ENCODE data around the gene TMEM43.

The TMEM43 gene

DNA sequence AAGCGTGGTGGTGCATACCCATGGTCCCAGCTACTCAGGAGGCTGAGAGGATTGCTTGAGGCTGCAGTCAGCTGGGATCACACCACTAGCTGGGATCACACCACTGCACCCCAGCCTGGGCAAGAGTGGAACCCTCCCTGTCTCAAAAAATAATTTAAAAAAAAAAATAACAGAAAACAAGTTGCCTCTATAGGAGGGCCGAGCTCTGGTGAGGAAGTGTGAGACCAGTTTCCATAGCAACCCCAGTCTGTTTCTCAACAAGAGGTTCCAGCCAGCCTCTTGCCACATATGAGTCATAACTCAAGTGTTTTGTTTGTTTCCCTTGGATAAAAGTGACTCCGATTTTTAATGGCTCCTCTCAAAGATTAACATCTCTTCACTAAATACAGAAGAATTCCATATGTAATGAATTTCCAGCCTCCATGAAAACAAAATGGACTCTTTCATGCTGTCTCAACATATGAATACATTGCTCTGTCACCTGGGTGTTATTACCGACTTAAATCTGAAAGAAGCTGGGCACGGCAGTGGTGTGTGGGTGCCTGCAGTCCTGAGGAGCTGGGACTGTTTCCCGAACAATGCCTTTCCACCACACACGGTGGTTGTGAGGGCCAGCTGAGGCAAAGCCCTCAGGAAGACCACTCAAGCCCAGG lies 19.7 kb downstream of the TMEM43 start (continued):
- TF ChIP-seq, protein P1, sequence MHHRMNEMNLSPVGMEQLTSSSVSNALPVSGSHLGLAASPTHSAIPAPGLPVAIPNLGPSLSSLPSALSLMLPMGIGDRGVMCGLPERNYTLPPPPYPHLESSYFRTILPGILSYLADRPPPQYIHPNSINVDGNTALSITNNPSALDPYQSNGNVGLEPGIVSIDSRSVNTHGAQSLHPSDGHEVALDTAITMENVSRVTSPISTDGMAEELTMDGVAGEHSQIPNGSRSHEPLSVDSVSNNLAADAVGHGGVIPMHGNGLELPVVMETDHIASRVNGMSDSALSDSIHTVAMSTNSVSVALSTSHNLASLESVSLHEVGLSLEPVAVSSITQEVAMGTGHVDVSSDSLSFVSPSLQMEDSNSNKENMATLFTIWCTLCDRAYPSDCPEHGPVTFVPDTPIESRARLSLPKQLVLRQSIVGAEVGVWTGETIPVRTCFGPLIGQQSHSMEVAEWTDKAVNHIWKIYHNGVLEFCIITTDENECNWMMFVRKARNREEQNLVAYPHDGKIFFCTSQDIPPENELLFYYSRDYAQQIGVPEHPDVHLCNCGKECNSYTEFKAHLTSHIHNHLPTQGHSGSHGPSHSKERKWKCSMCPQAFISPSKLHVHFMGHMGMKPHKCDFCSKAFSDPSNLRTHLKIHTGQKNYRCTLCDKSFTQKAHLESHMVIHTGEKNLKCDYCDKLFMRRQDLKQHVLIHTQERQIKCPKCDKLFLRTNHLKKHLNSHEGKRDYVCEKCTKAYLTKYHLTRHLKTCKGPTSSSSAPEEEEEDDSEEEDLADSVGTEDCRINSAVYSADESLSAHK (tag by site-specific recombination; IDR thresholded peaks at IDR 0.05), result peak; percentile 48; the same call in 1 of the 2 replicates
- TF ChIP-seq PATZ1 (tag by site-specific recombination; IDR thresholded peaks at IDR 0.05) (0 out of 2 replicates have a peak, but pooled peaks have one; percentile 17), KLF7 (tag by site-specific recombination; IDR thresholded peaks at IDR 0.05; ENCODE audit: borderline replicate concordance) (no peak), ZNF138 (tag by site-specific recombination; IDR thresholded peaks at IDR 0.05; ENCODE audit: borderline replicate concordance) (no peak), ZNF501 (tag by site-specific recombination; IDR thresholded peaks at IDR 0.05) (no peak), ZNF560 (tag by site-specific recombination; IDR thresholded peaks at IDR 0.05; ENCODE audit: borderline replicate concordance) (no peak), ZNF571 (tag by site-specific recombination; IDR thresholded peaks at IDR 0.05) (no peak), ZNF366 (tag by site-specific recombination; conservative IDR thresholded peaks at IDR 0.05) (peak; percentile 80), ZNF580 (tag by site-specific recombination; IDR thresholded peaks at IDR 0.05) (no peak), ZNF426 (tag by site-specific recombination; IDR thresholded peaks at IDR 0.05) (no peak), TCF7L2 (IDR thresholded peaks at IDR 0.05; ENCODE audit: borderline replicate concordance, low read depth, low read length) (peak; percentile 58; the same call in 1 of the 2 replicates), ZNF302 (tag by site-specific recombination; IDR thresholded peaks at IDR 0.05; ENCODE audit: low read depth) (no peak), ZNF292 (tag by site-specific recombination; IDR thresholded peaks at IDR 0.05; ENCODE audit: borderline replicate concordance, low read depth) (no peak), ZNF629 (tag by site-specific recombination; IDR thresholded peaks at IDR 0.05) (peak; percentile 79), ZNF660 (tag by site-specific recombination; IDR thresholded peaks at IDR 0.05) (peak; percentile 69; the same call in 1 of the 2 replicates), ZBTB8A (tag by site-specific recombination; IDR thresholded peaks at IDR 0.05) (peak; percentile 26; the same call in 1 of the 2 replicates), BCL11A (tag by site-specific recombination; IDR thresholded peaks at IDR 0.05; ENCODE audit: low read depth) (no peak), FEZF1 (tag by site-specific recombination; IDR thresholded peaks at IDR 0.05) (peak; percentile 49), TRIM28 (IDR thresholded peaks at IDR 0.05; ENCODE audit: borderline replicate concordance, low read length) (no peak; the same call in 1 of the 2 replicates), ZNF10 (tag by site-specific recombination; IDR thresholded peaks at IDR 0.05) (no peak), ZNF776 (tag by site-specific recombination; IDR thresholded peaks at IDR 0.05; ENCODE audit: borderline replicate concordance) (no peak), ZNF670 (tag by site-specific recombination; IDR thresholded peaks at IDR 0.05; ENCODE audit: low read depth) (no peak), MEIS1 (CRISPR knock-in tag; IDR thresholded peaks at IDR 0.05; ENCODE audit: borderline replicate concordance) (no peak), ZNF791 (tag by site-specific recombination; IDR thresholded peaks at IDR 0.05) (no peak), ZNF510 (tag by site-specific recombination; IDR thresholded peaks at IDR 0.05; ENCODE audit: insufficient replicate concordance) (no peak), ZNF148 (tag by site-specific recombination; IDR thresholded peaks at IDR 0.05; ENCODE audit: borderline replicate concordance) (no peak), ZNF335 (tag by site-specific recombination; conservative IDR thresholded peaks at IDR 0.05) (no peak), WT1 (tag by site-specific recombination; IDR thresholded peaks at IDR 0.05) (peak; percentile 63)
- TF ChIP-seq, protein P2, sequence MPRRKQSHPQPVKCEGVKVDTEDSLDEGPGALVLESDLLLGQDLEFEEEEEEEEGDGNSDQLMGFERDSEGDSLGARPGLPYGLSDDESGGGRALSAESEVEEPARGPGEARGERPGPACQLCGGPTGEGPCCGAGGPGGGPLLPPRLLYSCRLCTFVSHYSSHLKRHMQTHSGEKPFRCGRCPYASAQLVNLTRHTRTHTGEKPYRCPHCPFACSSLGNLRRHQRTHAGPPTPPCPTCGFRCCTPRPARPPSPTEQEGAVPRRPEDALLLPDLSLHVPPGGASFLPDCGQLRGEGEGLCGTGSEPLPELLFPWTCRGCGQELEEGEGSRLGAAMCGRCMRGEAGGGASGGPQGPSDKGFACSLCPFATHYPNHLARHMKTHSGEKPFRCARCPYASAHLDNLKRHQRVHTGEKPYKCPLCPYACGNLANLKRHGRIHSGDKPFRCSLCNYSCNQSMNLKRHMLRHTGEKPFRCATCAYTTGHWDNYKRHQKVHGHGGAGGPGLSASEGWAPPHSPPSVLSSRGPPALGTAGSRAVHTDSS (tag by site-specific recombination; IDR thresholded peaks at IDR 0.05), result no peak
- TF ChIP-seq, protein P3, sequence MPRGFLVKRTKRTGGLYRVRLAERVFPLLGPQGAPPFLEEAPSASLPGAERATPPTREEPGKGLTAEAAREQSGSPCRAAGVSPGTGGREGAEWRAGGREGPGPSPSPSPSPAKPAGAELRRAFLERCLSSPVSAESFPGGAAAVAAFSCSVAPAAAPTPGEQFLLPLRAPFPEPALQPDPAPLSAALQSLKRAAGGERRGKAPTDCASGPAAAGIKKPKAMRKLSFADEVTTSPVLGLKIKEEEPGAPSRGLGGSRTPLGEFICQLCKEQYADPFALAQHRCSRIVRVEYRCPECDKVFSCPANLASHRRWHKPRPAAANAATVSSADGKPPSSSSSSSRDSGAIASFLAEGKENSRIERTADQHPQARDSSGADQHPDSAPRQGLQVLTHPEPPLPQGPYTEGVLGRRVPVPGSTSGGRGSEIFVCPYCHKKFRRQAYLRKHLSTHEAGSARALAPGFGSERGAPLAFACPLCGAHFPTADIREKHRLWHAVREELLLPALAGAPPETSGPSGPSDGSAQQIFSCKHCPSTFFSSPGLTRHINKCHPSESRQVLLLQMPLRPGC (tag by site-specific recombination; IDR thresholded peaks at IDR 0.05), result peak; percentile 92
